GM18508 (cell line): ENCODE measurements around the gene NEB.

ENCODE experiments used
- ATAC-seq: cut with Tn5 transposase; IDR thresholded peaks from one replicate; pipeline ENCODE4 v1.9.1; 2021; ENCODE audit warnings: moderate number of reproducible peaks; ENCODE audit not compliant: insufficient read depth, unreplicated experiment

The NEB gene, protein sequence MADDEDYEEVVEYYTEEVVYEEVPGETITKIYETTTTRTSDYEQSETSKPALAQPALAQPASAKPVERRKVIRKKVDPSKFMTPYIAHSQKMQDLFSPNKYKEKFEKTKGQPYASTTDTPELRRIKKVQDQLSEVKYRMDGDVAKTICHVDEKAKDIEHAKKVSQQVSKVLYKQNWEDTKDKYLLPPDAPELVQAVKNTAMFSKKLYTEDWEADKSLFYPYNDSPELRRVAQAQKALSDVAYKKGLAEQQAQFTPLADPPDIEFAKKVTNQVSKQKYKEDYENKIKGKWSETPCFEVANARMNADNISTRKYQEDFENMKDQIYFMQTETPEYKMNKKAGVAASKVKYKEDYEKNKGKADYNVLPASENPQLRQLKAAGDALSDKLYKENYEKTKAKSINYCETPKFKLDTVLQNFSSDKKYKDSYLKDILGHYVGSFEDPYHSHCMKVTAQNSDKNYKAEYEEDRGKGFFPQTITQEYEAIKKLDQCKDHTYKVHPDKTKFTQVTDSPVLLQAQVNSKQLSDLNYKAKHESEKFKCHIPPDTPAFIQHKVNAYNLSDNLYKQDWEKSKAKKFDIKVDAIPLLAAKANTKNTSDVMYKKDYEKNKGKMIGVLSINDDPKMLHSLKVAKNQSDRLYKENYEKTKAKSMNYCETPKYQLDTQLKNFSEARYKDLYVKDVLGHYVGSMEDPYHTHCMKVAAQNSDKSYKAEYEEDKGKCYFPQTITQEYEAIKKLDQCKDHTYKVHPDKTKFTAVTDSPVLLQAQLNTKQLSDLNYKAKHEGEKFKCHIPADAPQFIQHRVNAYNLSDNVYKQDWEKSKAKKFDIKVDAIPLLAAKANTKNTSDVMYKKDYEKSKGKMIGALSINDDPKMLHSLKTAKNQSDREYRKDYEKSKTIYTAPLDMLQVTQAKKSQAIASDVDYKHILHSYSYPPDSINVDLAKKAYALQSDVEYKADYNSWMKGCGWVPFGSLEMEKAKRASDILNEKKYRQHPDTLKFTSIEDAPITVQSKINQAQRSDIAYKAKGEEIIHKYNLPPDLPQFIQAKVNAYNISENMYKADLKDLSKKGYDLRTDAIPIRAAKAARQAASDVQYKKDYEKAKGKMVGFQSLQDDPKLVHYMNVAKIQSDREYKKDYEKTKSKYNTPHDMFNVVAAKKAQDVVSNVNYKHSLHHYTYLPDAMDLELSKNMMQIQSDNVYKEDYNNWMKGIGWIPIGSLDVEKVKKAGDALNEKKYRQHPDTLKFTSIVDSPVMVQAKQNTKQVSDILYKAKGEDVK (N-terminal part only)

DNA sequence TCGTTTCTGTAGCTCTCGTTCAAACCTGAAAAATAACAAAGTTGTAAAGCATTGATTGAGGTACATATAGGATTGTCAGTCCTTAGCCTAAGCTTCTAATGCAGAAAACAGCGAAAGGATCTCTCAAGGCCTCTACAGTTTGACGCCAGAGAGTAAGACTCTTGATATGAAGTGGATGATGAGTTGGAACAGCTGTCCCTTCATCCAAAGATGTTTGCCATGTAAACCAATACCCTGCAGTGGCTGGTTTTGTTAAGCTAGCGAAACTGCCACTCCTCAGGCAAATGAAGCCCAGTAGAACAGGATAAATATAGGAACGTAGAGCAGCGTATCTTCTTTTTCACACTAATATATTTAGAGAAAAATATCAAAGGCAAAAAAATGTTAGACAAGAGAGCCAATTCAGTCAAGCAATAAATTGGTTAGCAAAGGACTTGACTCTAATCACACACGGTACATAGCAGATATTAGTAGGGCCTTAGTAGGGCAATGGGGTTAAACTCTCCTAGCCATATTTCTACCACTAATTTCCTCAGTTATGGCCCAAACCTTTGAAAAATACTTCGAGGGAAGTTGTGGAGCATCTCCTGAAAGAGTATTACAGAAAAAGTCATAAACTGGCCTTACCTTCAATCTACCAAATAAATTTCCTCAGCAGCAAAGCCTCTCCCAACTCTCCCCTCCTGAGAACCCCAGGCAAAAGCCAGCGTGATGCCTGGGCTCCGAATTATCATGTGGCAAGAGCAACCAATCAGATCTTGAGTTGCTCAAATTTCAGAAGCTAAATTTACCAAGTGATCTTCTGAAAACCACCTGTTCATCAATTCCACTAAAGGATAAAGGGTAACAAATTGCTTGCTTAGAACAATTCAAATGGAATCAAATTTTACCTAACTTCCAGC lies at the start of gene NEB:
NEB (minus strand) TSS at position 706 of the 902 bp plus-strand sequence. CDS start 1,320 bp downstream, outside the sequence.
- no peak for ATAC-seq

DNA sequence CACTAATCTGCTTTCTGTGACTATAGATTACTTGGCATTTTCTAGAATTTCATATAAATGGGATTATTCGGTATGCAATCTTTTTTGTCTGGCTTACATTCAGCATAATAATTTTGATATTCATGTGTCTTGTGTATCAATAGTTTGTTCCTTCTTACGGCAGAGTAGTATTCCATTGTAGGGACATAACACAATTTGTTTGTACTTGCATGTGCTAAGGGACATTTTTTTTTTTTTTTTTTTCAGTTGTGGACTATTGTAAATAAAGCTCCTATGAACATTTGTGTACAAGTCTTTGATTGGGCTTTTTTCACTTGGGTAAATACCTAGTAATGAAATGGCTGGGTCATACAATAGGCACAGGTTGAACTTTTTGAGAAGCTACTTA lies 48.9 kb upstream of the NEB start:
- no peak for ATAC-seq

DNA sequence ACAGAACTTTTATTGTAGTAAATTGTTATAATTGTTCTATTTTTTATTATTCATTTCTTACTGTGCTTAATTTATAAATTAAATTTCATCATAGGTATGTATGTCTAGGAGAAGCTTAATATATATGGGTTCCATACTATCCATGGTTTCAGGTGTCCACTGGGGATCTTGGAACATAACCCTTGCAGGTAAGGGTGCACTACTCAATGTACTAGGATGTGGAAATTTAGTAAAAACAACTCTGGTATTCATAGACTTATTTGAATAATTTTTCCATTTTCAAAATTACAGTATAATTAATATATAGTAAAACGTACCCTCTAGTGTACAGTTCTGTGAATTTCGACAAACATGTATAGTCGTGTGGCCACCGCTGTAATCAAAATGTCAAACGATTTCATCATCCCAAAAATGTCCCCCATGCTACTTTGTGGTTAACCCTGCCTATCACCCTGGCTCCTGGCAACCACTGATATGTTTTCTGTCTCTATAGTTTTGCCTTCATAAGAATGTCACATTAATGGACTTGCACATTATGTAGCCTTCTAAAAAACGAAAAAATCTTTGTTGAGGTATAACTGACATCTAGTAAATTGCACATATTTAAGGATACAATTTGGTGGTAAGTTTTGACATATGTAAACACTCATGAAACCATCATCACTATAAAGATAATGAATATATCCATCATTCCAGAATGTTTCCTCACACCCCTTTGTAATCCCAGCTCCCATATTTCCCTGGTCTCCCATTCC lies 48.3 kb upstream of the NEB start:
- no peak for ATAC-seq

DNA sequence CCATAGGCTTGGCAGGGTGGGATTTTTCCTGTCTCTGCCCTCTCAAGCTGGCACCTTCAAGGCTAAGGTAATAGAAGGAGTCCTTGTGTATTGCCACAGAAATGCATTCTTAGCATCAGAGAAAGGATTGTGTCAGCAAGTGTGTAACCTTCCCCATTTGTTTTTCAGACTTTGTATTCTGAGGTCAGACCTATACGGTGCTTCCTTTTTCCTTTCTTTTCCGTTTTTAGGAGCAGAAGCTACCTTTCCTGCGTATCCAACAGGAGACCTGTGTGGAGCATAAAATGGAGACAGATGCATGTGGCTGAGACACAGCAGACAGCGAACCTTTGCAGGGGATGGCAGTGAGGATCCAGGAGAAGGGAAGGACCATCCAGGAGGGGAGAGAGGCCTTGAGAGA lies 47.4 kb upstream of the NEB start:
- no peak for ATAC-seq

DNA sequence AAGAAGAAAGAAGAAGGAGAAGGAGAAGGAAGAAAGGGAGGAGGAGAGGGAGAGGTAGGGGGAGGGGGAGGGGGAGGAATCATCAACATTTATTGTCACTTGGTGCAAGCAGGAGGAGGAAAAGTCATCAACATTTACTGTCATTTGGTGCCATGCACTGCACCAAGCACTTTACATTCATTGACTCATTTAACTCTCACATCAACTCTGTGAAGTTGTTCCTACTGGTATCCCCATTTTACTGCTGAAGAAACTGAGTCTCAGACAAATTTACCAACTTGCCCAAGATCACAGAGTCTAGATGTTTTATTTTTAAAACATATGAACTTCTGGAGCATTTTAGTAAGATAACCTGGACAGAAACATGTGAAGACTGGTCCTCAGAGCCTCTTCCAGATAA lies 46.7 kb upstream of the NEB start:
- no peak for ATAC-seq

DNA sequence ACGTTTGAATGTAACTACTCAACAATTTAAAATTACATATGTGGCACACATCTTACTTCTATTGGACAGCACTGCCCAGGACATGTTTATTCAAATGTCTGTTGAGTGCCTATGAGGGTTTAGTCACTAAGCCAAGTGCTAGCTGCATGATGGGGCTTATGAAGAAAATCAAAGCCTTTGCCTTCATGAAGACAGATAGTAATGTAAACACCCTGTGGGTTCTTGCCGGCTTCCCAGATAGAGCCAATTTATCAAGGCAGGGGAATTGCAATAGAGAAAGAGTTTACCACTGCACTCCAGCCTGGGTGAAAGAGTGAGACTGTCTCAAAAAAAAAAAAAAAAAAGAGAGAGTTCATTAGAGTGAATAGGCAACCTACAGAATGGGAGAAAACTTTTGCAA lies 43.7 kb upstream of the NEB start:
- ATAC-seq, result no peak

DNA sequence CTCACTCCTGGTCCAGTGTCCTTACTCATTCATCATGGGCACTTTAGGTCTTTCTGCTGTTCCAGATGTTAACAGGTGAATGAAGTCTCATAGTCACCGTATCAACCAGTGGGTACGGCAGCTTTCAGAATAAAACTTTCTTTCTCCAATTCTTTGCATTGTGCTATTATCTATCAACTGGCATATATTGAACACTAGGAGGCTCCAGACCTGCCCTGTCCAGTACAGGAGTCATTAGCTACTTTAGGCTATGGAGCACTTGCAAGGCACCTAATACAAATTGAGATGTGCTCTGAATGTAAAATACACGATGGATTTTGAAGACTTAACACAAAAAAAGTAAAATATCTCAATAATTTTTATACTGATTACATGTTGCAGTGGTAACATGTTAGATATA lies 43.2 kb upstream of the NEB start:
- no peak for ATAC-seq

DNA sequence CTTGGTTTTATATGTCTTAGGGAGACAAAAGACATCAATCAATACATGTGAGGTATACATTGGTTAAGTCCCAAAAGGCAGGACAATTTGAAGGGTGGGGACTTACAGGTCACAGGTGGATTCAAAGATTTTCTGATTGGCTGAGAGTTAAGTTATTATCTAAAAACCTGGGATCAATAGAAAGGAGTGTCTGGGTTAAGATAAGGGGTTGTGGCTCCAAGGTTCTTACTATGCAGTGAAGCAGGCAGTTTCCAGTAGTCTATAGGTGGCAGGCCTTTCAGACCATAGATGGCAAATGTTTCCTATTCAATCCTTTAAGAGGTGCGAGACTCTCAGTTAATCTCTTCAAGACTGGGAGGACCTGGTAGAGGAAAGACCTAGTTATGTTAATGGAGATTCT lies 42.1 kb upstream of the NEB start:
- no peak for ATAC-seq

DNA sequence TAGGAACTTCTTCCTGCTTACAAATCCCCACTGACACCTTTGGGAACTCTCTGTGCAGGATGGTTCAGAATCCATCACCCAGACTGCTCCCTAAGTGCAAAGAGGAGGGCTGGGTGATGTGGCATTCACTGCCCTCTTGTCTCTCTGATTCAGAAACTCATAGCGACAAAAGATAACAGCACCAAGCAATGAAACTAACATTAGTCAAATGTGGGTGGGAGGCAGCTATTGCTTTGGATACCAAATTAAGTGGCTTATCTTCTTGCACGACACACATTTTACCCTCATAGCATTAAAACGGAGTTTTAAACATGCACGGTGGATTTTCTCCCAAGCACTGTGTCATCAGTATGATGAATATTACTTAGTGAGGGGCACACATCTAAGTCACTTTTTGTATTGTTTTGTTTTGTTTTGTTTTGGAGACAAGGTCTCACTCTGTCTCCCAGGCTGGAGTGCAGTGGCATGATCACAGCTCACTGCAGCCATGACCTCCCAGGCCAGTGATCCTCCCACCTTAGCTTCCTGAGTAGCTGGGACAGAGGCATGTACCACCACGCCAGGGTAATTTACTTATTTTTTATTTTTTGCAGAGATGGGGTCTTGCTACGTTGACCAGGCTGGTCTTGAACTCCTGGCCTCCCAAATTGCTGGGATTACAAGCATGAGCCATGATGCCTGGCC lies 40.9 kb upstream of the NEB start:
- no peak for ATAC-seq

DNA sequence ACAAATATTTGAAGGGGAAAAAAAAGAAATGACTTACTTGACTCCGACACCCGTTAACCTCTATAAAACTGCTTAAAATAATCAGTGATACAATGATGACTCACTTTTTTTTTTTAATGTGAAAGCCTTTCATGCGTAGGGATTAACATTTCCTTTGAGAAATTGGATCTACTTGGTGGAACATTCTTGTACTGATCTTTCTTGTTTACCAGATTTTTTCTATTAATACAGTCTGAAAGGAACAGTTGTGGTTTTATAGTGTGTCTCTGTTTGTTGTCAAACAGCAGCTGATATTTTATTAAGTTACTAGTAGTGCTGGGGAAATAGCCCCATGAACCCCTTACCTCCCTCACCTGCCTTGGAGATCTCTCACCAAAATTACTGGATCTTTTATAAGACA lies 40.2 kb upstream of the NEB start:
- ATAC-seq, result no peak

DNA sequence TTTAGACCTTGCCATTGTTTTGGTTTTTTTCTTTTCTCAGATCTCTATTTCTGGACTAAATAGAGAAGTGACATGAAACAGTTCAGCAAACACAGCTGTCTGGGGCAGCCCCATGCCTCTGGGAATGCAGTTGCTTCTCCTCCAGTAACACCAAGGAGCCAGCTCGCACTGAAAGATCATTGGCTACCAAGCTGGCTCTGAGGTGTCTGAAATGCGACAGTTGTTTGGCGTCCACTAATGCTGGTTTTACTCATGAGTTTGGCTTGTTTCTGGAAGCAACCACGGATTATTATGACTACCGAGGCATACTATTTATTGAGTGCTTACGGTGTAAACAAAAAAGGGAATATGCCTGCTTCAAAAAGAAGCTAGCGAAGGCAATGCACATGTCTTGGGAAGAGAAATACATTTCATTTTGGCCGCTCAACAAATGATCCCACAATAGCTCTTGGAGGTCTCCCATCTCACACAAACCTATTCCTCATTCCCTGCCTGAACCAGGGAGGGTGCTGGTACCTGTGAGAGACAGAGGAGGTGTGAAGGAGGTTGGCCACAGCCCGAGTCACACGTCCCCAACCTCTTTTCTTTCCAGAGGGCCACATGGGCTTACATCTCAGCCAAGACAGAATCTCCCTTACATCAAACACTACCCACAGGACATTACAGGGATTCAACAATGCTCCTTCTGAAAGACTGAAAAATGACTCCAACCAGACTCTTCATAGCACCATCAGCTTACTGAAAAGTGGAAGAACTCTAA lies 37.5 kb upstream of the NEB start:
- ATAC-seq, result peak; percentile 92

DNA sequence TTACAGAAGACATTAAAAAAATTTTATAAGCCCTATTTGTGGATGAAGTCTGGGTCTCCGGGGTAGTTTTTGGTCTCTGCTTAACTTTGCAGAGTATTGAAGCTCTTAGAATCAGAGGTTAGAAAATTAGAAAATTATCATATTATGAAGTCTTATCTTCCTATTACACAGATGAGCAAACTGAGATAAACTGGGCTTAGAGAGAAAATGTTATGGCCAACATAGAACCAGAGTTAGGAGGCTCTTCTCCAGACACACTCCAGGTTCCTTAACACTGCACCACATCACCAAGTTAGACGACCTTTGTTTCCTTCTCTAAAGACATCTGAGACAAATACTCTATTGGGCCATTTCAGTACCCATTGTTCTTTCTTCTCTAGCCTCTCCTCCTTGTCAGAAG lies 36.7 kb upstream of the NEB start:
- peak; percentile 1 for ATAC-seq

DNA sequence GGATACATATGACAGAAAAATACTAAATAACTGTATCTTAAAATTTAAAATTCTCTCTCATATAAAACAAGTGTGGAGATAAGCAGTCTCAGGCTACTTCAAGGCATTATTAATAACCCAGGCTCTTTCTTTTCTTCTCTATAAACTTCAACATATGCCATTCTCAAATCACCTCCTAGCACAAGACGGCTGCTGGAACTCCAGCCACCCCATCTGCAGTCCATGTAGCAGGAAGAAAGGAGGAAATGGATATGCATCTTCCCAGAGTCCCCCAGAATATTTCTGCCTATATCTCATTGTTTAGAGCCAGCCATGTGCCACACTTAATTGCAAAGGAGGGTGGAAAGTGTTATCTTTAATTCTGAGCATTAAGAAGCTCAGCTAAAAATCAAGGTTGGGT lies 35.3 kb upstream of the NEB start:
- no peak for ATAC-seq

DNA sequence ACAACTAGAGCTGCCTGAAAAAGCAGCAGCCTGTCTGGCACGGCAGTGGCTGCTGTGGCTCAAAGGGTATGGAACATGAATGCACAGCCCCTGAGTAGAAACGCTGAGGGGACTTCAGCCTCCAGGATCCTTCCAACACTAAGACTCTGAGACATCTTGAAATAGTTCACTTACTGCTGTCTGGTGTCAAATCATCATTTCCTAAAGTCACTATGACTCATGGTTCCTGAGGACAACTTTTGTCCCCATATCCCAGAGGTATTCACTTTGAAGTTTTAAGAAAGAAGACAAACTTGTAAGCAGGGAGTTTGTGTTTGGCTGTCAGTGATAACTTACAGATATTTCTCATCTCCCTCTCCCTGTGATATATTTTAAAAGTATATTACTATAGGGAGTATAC lies 33.3 kb upstream of the NEB start:
- ATAC-seq, result no peak

DNA sequence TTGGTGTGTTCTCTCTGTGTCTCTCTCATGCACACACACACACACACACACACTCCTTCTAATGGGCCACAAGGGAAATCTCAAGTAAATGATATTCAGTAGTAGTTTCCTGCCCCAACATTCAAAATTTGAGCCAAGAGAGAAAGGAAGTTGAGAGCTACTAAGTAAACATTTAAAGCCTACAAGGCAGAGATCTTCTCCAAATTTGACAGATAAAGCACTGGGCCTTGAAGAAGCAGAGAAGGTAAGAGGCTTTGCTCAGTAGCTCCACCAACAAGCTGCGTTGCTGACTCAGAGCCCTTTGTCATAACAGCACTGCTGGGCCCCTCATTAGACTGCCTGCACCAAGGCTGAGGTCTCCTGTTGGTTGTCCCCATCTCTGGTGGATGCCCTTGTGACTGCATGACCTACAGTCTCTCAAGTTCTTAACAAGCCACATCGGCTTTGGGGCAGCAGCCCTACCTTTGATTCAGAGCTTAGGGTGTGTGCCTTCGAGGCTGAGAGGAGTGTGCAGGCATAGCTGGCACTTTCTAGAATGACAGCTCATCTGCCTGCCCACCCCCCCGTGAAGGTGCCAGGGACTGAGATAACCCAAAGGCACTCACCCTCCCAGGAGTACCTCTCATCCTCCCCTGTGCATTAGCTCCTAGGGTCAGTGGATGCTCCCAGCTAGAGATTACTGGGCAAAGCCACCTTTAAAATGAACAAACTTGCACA lies 32.3 kb upstream of the NEB start:
- ATAC-seq, result no peak

DNA sequence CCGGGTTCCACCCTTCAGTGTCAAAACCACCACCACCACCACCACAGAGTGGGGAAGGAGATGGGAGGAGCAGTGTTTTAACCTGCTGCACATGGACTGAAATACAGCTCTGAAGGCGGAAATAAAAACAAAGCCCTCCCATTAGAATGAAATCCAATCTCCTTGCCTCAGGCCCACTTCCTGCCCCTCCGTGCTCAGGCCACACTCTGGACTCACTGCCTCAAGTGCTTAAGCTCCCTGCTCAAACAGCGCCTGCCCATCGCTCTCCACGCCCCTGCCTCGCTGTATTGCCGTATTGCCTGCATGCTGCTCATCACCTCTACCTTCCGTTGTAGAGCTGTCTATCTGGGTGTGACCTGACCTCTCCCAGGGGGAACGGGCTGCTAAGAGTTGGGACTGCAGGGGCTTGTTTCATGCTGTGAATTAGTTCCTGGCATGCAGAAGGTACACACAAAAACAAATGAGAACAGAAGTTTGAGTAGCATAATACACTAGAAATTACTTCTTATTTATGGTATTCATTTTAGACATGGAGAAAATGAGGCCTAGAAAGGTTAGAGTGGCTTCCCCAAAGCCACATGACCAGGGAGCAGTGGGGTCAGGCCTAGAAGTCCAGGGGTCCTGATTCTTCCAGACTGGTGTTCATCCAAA lies 31.6 kb upstream of the NEB start:
- no peak for ATAC-seq

DNA sequence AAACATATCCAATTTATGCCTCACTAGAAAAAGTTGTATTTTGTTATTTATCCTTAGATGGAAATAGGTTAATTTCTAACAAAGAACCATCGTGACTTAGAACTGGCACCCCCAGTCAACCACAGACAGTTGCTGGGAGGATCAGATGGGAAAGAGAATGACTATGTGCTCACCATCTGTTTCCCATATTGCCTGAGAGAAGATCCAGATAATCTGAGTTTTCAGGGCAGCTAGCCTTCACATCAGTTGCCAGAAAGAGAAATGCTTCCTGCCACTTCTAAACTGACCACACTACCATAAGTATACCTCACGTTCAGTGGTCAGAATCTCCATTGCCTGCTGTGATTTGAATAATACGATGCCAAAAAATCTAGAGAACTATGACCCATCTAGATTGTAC lies 28.4 kb upstream of the NEB start:
- ATAC-seq, result no peak
